Omental fat pad (tissue), 4 donors: ENCODE results near the gene CCDC9. TPM values are rescaled to one million over a fixed set of nuclear protein-coding genes. Genes with fewer than 3 reads are reported as not detected.
A peak's percentile ranks its signal among the peaks of the same experiment; 100 is the strongest.

ENCODE experiments used
- ATAC-seq: fragments of 150-250 bp; one replicate; pipeline ENCODE4 v1.9.1; 2016; ENCODE audit warnings: mild to moderate bottlenecking, moderate library complexity; ENCODE audit not compliant: low FRiP score
- DNase-seq: peaks from one replicate; pipeline ENCODE4 v3.0.0-alpha.2; 2019; ENCODE audit warnings: low spot score
- CTCF ChIP-seq, 3 donors: fragments of 450-650 bp; IDR thresholded peaks; one replicate each; pipeline ENCODE4 v1.5.1; 2016 to 2017; ENCODE audit warnings: antibody characterized with exemption in 3 of 3, mild to moderate bottlenecking in 3 of 3, moderate library complexity in 2 of 3
- total RNA-seq, 4 donors: library from RNA; depleted of rRNA; stranded (reverse); fragments of >200 nt; gene quantifications; one replicate each; pipeline ENCODE4 v1.1.0, GENCODE V29; 2016

Gene CCDC9
- total RNA-seq, 4 donors from 2014 or later: 8.2 to 16.7 (median 12.5) TPM

- DNase-seq: no peak
- no peak for ATAC-seq
- no peak for TF ChIP-seq CTCF (IDR thresholded peaks at IDR 0.05)
Measured at GRCh38 chr19:47236072-47236675, 20.2 kb upstream of the CCDC9 start.

DNA sequence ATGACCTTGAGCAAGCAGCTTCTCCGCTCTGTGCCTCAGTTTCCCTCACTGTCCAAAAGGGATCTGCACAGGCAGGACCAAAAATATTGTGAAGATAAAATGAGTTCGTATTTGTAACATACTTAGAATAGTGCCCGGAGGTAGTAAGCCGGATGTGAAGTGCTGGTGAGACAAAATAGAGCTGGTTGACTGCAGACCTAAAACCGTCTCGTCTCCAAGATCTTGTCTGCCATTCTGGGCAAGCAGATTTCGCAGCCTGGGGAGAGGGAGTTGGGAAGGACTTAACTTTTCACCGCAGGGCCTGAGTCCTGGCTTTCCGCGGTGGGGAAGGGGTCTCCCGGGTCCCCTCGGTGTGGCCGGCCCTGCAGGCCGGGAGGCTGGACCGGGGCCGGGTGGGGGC is 17.2 kb upstream of the CCDC9 start:
- ATAC-seq: no peak
- TF ChIP-seq CTCF (IDR thresholded peaks at IDR 0.05): no peak
- no peak for DNase-seq

DNA sequence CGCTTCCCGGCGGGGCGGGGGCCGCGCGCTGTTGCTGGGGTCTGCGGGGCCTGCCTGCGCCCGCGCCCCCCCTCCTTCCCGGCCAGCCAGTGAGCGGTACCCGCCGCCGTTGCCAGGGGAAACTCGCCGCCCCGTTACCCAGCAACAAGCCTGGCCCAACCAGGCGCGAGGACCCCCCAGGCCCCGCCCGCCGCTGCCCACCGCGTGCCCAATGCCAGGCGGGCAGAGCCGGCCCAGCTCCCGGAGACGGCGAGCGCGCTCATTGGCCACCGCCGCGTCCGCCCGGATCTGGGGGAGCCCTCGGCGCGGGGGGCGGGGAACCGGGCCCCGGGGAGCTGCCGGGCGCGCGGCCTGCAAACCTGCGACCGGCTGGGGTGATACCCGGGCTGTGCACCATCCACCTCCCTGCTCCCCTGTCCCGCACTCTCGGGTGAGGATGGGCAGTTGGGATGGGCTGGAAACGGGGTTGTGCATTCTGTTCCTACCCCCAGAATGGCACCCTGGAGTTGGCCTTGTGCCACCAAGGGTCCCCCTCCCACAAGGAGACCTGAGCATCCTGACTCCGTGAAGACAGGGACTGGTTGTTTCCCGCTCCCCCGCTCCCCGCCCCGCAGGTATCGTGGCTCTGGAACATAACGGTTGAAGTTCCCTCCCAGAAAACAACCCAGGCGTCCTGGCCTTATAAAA is 16.6 kb upstream of the CCDC9 start:
- ATAC-seq (no peak), DNase-seq (no peak)
- TF ChIP-seq CTCF (IDR thresholded peaks at IDR 0.05): no peak

- no peak for DNase-seq
- no peak for TF ChIP-seq CTCF (IDR thresholded peaks at IDR 0.05)
- ATAC-seq: no peak
Measured at GRCh38 chr19:47240556-47240955, 15.8 kb upstream of the CCDC9 start.

GRCh38 chr19:47240996-47241918 is 15.1 kb upstream of the CCDC9 start:
- DNase-seq: peak; percentile 76
- peak; percentile 65 for ATAC-seq
- no peak for TF ChIP-seq CTCF (IDR thresholded peaks at IDR 0.05)

DNA sequence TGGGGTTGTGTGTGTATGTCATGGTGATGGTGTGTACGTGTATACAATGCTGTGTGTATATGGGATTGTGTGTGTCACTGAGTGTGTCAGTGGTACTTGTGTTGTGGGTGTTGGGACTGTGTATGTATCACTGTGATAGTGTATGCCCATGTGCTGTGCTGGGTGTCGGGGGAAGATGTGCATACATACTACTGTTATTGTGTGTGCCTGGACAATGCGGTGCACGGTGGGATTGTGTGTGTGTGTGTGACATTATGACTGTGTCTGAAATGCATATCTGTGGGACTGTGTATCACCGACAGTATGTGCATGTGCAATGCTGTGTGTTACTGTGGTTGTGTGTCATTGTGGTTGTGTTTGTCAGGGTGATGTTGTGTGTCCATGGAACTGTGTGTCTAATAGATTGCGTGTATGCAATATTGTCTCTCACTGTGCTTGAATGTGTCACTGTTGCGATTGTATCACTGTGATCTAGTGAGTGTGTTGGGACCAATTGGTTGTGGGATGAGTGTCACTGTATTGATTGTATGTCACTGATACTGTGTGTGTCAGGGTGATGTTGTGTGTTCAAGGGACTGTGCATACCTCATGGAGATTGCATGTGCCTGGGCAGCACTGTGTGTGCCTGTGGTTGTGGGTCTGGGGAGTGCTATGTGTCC is 14.3 kb upstream of the CCDC9 start:
- no peak for DNase-seq
- ATAC-seq: no peak
- TF ChIP-seq CTCF (IDR thresholded peaks at IDR 0.05): no peak
